ENCODE measurements around the gene TLE1. TPM values are rescaled to one million over a fixed set of nuclear protein-coding genes. Genes with fewer than 3 reads are reported as not detected.

TLE1 gene
- total RNA-seq, 1 donor from 2014 or later, result 16.3 TPM

- intact Hi-C loops (cut with micrococcal nuclease), result no loop called here
- Mint-ChIP-seq H3K9me3 (no peaks in the 10 kb centered on the region), H3K36me3 (ENCODE audit: low read depth) (peaks cover 65% of the 10 kb centered on the region), H3K27ac (no peak overlapping the region), H3K4me1 (peaks cover 43% of the 10 kb centered on the region), H3K4me3 (no peak overlapping the region), H3K27me3 (no peaks in the 10 kb centered on the region)
- DNase-seq, result no peak
- CTCF ChIA-PET, result interaction anchor here (0.8 to 1.2 kb wide), 2 partner anchors 9 to 22 kb away, joined by 3 to 5 read pairs; no protein-coding TSS in a partner anchor
- no peak for ATAC-seq (ENCODE audit: low read depth)
- no peak for TF ChIP-seq CTCF (IDR thresholded peaks at IDR 0.05)
- POLR2A ChIA-PET, result interaction anchor here (0.8 kb wide), 1 partner anchor 22 kb away, joined by 4 read pairs; no protein-coding TSS in a partner anchor
Observed at GRCh38 chr9:81678088-81678487, 11.3 kb downstream of the TLE1 start.

GRCh38 chr9:81676395-81676794, 13.0 kb downstream of the TLE1 start:
- Mint-ChIP-seq H3K27ac (no peak overlapping the region), H3K4me3 (no peak overlapping the region), H3K27me3 (no peaks in the 10 kb centered on the region), H3K36me3 (ENCODE audit: low read depth) (peaks cover 61% of the 10 kb centered on the region), H3K4me1 (peaks cover 57% of the 10 kb centered on the region), H3K9me3 (no peaks in the 10 kb centered on the region)
- DNase-seq (no peak), ATAC-seq (ENCODE audit: low read depth) (no peak)
- intact Hi-C loops (cut with micrococcal nuclease), result no loop called here
- ChIA-PET CTCF (no interaction called here), POLR2A (interaction anchor here (0.6 to 2.0 kb wide), 2 partner anchors 21 to 39 kb away, joined by 3 to 5 read pairs; no protein-coding TSS in a partner anchor)
- no peak for TF ChIP-seq CTCF (IDR thresholded peaks at IDR 0.05)

GRCh38 chr9:81673310-81673709, 16.0 kb downstream of the TLE1 start:
- Mint-ChIP-seq H3K27ac (no peak overlapping the region), H3K27me3 (no peaks in the 10 kb centered on the region), H3K4me3 (no peak overlapping the region), H3K9me3 (no peaks in the 10 kb centered on the region), H3K36me3 (ENCODE audit: low read depth) (peaks cover 40% of the 10 kb centered on the region), H3K4me1 (peaks cover 65% of the 10 kb centered on the region)
- ATAC-seq (ENCODE audit: low read depth), result peak; percentile 18
- intact Hi-C loops (cut with micrococcal nuclease), result loop anchor here (1.0 kb wide), 1 partner anchor 8 kb away; no protein-coding TSS in a partner anchor
- CTCF ChIA-PET, result interaction anchor here (1.0 to 2.3 kb wide), 4 partner anchors 10 to 151 kb away, joined by 3 to 15 read pairs (median 6); no protein-coding TSS in a partner anchor
- POLR2A ChIA-PET, result interaction anchor here (0.7 to 1.1 kb wide), 2 partner anchors 15 to 18 kb away, joined by 3 to 7 read pairs; no protein-coding TSS in a partner anchor
- no peak for DNase-seq
- no peak for TF ChIP-seq CTCF (IDR thresholded peaks at IDR 0.05)

GRCh38 chr9:81671880-81672280, 17.5 kb downstream of the TLE1 start:
- Mint-ChIP-seq H3K27ac (no peak overlapping the region), H3K4me3 (no peak overlapping the region), H3K4me1 (peaks cover 74% of the 10 kb centered on the region), H3K9me3 (no peaks in the 10 kb centered on the region), H3K27me3 (no peaks in the 10 kb centered on the region), H3K36me3 (ENCODE audit: low read depth) (peaks cover 35% of the 10 kb centered on the region)
- ATAC-seq (ENCODE audit: low read depth), result no peak
- no peak for DNase-seq
- CTCF ChIA-PET, result interaction anchor here (2.2 to 2.3 kb wide), 2 partner anchors 15 to 149 kb away, joined by 9 to 15 read pairs; no protein-coding TSS in a partner anchor
- POLR2A ChIA-PET, result no interaction called here
- intact Hi-C loops (cut with micrococcal nuclease), result no loop called here
- no peak for TF ChIP-seq CTCF (IDR thresholded peaks at IDR 0.05)

GRCh38 chr9:81669866-81670265, 19.5 kb downstream of the TLE1 start:
- Mint-ChIP-seq H3K27ac (peak overlapping the region; percentile 35), H3K4me3 (no peak overlapping the region), H3K27me3 (no peaks in the 10 kb centered on the region), H3K36me3 (ENCODE audit: low read depth) (peaks cover 25% of the 10 kb centered on the region), H3K9me3 (no peaks in the 10 kb centered on the region), H3K4me1 (peaks cover 80% of the 10 kb centered on the region)
- DNase-seq (no peak), ATAC-seq (ENCODE audit: low read depth) (no peak)
- TF ChIP-seq CTCF (IDR thresholded peaks at IDR 0.05), result no peak
- intact Hi-C loops (cut with micrococcal nuclease), result loop anchor here (2.0 kb wide), 1 partner anchor 17 kb away; no protein-coding TSS in a partner anchor
- POLR2A ChIA-PET, result interaction anchor here (0.6 to 0.9 kb wide), 2 partner anchors 14 to 1045 kb away, joined by 3 to 5 read pairs; no protein-coding TSS in a partner anchor
- CTCF ChIA-PET, result interaction anchor here (1.2 to 1.9 kb wide), 2 partner anchors 14 to 17 kb away, joined by 3 to 7 read pairs; no protein-coding TSS in a partner anchor

Measured in activated B cell treated with CpG ODN at 0.5 μM for 24 hours (primary cell).